Measurements from ENCODE around the gene SGO1.
"Not testable (repeated sequence)": the region's sequence is repeated elsewhere in the genome, so short reads cannot be mapped to it uniquely, and the experiment has no call there.

DNA sequence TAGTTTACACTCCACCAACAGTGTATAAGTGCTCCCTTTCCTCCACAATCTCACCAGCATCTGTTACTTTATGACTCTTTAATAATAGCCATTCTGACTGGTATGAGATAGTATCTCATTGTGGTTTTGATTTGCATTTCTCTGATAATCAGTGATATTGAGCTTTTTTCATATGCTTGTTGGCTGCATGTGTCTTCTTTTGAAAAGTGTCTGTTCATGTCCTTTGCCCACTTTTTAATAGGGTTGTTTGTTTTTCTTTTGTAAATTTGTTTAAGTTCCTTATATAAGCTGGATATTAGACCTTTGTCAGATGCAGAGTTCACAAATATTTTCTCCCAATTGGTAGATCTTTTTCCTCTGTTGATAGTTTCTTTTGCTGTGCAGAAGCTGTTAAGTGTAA lies 19.9 kb upstream of the SGO1 start:
- TF ChIP-seq, protein P1, sequence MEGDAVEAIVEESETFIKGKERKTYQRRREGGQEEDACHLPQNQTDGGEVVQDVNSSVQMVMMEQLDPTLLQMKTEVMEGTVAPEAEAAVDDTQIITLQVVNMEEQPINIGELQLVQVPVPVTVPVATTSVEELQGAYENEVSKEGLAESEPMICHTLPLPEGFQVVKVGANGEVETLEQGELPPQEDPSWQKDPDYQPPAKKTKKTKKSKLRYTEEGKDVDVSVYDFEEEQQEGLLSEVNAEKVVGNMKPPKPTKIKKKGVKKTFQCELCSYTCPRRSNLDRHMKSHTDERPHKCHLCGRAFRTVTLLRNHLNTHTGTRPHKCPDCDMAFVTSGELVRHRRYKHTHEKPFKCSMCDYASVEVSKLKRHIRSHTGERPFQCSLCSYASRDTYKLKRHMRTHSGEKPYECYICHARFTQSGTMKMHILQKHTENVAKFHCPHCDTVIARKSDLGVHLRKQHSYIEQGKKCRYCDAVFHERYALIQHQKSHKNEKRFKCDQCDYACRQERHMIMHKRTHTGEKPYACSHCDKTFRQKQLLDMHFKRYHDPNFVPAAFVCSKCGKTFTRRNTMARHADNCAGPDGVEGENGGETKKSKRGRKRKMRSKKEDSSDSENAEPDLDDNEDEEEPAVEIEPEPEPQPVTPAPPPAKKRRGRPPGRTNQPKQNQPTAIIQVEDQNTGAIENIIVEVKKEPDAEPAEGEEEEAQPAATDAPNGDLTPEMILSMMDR (IDR thresholded peaks at IDR 0.05 in 8 of 11, conservative IDR thresholded peaks at IDR 0.05 in 3 of 11) = not testable (repeated sequence)
- not testable (repeated sequence) for TF ChIP-seq POLR2A, POLR2AphosphoS5 (IDR thresholded peaks at IDR 0.05)
